IMR-90 (cell line): ENCODE measurements around the gene RPL37. TPM values are rescaled to one million over a fixed set of nuclear protein-coding genes. Genes with fewer than 3 reads are reported as not detected.

Source experiments
- ATAC-seq: fragments of 200-7000 bp; cut with Tn5 transposase; 2 replicates; pipeline ENCODE4 v1.9.1; 2020; ENCODE audit warnings: low read depth, mild to moderate bottlenecking, moderate library complexity
- BruUV-seq: library from RNA; stranded (reverse); fragments of 400-500 nt; replicated peaks from 2 replicates; lab custom pipeline; 2021; lab: Mats Ljungman, UMichigan
- CTCF ChIA-PET: fragments of 300-600 bp; formaldehyde crosslinking; extraction: SDS; loops from one replicate; lab custom pipeline; 2021; ENCODE audit warnings: antibody characterized with exemption; lab: Yijun Ruan, JAX
- POLR2A ChIA-PET: fragments of 300-600 bp; sonication (Branson Sonifier 250); formaldehyde crosslinking; loops from one replicate; lab custom pipeline; 2022; ENCODE audit warnings: antibody characterized with exemption; ENCODE audit not compliant: unreplicated experiment; lab: Charles Lee
- DNase-seq: peaks from one replicate; pipeline ENCODE4 v3.0.0; 2013
- H2AFZ ChIP-seq: replicated peaks from 2 replicates; pipeline ENCODE3; 2013; ENCODE audit warnings: low read length, mild to moderate bottlenecking; ENCODE audit not compliant: poor library complexity
- H2AK5ac ChIP-seq: 2 replicates; pipeline ENCODE4 v1.6.1; 2013; ENCODE audit warnings: low read depth, low read length, inconsistent platforms
- H2AK9ac ChIP-seq: replicated peaks from 2 replicates; pipeline ENCODE3; 2013; ENCODE audit warnings: mild to moderate bottlenecking, low read depth, low read length, moderate library complexity; ENCODE audit not compliant: poor library complexity
- H2BK120ac ChIP-seq: 2 replicates; pipeline ENCODE4 v1.6.1; 2013; ENCODE audit warnings: low read depth, low read length, inconsistent platforms
- H2BK15ac ChIP-seq: 3 replicates; pipeline ENCODE4 v1.6.1; 2013; ENCODE audit warnings: low read depth, low read length, inconsistent platforms
- H2BK20ac ChIP-seq: 2 replicates; pipeline ENCODE4 v1.6.1; 2013; ENCODE audit warnings: low read depth, mild to moderate bottlenecking, inconsistent platforms, low read length, moderate library complexity
- H2BK5ac ChIP-seq: 2 replicates; pipeline ENCODE4 v1.6.1; 2013; ENCODE audit warnings: mild to moderate bottlenecking, low read depth, low read length, inconsistent platforms; ENCODE audit not compliant: poor library complexity, severe bottlenecking
- H3K14ac ChIP-seq: replicated peaks from 2 replicates; pipeline ENCODE4 v1.6.1; 2013; ENCODE audit warnings: low read depth, low read length, inconsistent platforms
- H3K18ac ChIP-seq: 2 replicates; pipeline ENCODE4 v1.6.1; 2013; ENCODE audit warnings: low read depth, low read length, control low read depth
- H3K23ac ChIP-seq: 2 replicates; pipeline ENCODE4 v1.6.1; 2013; ENCODE audit warnings: low read depth, low read length, inconsistent platforms
- H3K27ac ChIP-seq: 2 replicates; pipeline ENCODE4 v1.5.1; 2013; ENCODE audit warnings: mild to moderate bottlenecking, control low read depth, low read length; ENCODE audit not compliant: insufficient read depth
- H3K27me3 ChIP-seq: 2 replicates; pipeline ENCODE4 v1.6.1; 2013; ENCODE audit warnings: low read length; ENCODE audit not compliant: control insufficient read depth, insufficient read depth
- H3K36me3 ChIP-seq: 2 replicates; pipeline ENCODE4 v1.6.1; 2013; ENCODE audit warnings: low read length, mixed read lengths; ENCODE audit not compliant: control insufficient read depth, insufficient read depth
- H3K4ac ChIP-seq: 2 replicates; pipeline ENCODE4 v1.6.1; 2013; ENCODE audit warnings: low read depth, low read length, inconsistent platforms
- H3K4me1 ChIP-seq: 2 replicates; pipeline ENCODE4 v1.6.1; 2013; ENCODE audit warnings: low read length, mixed read lengths; ENCODE audit not compliant: control insufficient read depth, insufficient read depth
- H3K4me2 ChIP-seq: 2 replicates; pipeline ENCODE4 v1.6.1; 2013; ENCODE audit warnings: low read depth, mild to moderate bottlenecking, control low read depth, low read length, moderate library complexity
- H3K4me3 ChIP-seq: 2 replicates; pipeline ENCODE4 v1.5.1; 2013; ENCODE audit warnings: low read depth, mild to moderate bottlenecking, control low read depth, low read length, moderate library complexity; ENCODE audit not compliant: insufficient read depth
- H3K56ac ChIP-seq: 2 replicates; pipeline ENCODE4 v1.6.1; 2013; ENCODE audit warnings: low read length, inconsistent platforms; ENCODE audit not compliant: insufficient read depth; ENCODE audit errors: extremely low read depth
- H3K79me1 ChIP-seq, 2 experiments: 2 replicates each; pipeline ENCODE4 v1.6.1; 2013; ENCODE audit warnings: low read length in 2 of 2, inconsistent platforms in 1 of 2, low read depth in 1 of 2
- H3K9ac ChIP-seq: 2 replicates; pipeline ENCODE4 v1.6.1; 2013; ENCODE audit warnings: low read depth, low read length, control low read depth
- H3K9me1 ChIP-seq: 2 replicates; pipeline ENCODE4 v1.6.1; 2013; ENCODE audit warnings: low read length, inconsistent platforms; ENCODE audit not compliant: insufficient read depth
- H3K9me3 ChIP-seq: 2 replicates; pipeline ENCODE4 v1.6.1; 2013; ENCODE audit warnings: low read length; ENCODE audit not compliant: control insufficient read depth, insufficient read depth
- H4K20me1 ChIP-seq: 2 replicates; pipeline ENCODE4 v1.6.1; 2013; ENCODE audit warnings: low read length, inconsistent platforms; ENCODE audit not compliant: insufficient read depth
- H4K5ac ChIP-seq: 2 replicates; pipeline ENCODE4 v1.6.1; 2013; ENCODE audit warnings: mild to moderate bottlenecking, low read depth, low read length, control low read depth
- H4K8ac ChIP-seq, 2 experiments: 2 replicates each; pipeline ENCODE4 v1.6.1; 2013; ENCODE audit warnings: low read depth in 2 of 2, low read length in 2 of 2, control low read depth in 1 of 2, inconsistent platforms in 1 of 2
- H4K91ac ChIP-seq: 2 replicates; pipeline ENCODE4 v1.6.1; 2013; ENCODE audit warnings: low read depth, low read length, inconsistent platforms; ENCODE audit not compliant: insufficient read depth
- CEBPB ChIP-seq: IDR thresholded peaks from 2 replicates; pipeline ENCODE4 v1.6.1; 2012; ENCODE audit warnings: low read depth, low read length, improper control_type of control experiment
- FOS ChIP-seq: fragments of 150-350 bp; IDR thresholded peaks from 2 replicates; pipeline ENCODE4 v1.6.1; 2016; ENCODE audit warnings: low read depth, low read length
- MAFK ChIP-seq: IDR thresholded peaks from 2 replicates; pipeline ENCODE4 v1.6.1; 2012; ENCODE audit warnings: low read depth, low read length, improper control_type of control experiment
- MXI1 ChIP-seq: IDR thresholded peaks from 2 replicates; pipeline ENCODE4 v1.6.1; 2012; ENCODE audit warnings: low read depth, mild to moderate bottlenecking, low read length, moderate library complexity, borderline replicate concordance
- RAD21 ChIP-seq: IDR thresholded peaks from 2 replicates; pipeline ENCODE4 v1.6.1; 2012; ENCODE audit warnings: low read length, improper control_type of control experiment
- RCOR1 ChIP-seq: IDR thresholded peaks from 2 replicates; pipeline ENCODE4 v1.6.1; 2012; ENCODE audit warnings: mild to moderate bottlenecking, low read length, improper control_type of control experiment; ENCODE audit not compliant: insufficient replicate concordance
- SMC3 ChIP-seq: fragments of 150-350 bp; IDR thresholded peaks from 2 replicates; pipeline ENCODE4 v1.6.1; 2016; ENCODE audit warnings: low read depth, mild to moderate bottlenecking, antibody characterized with exemption, low read length, moderate library complexity
- WGBS, 2 experiments: methylation state at CpG; one replicate each; pipeline versions ENCODE4 v1.1.5 to v1.1.7; 2013; ENCODE audit warnings: missing lambda C conversion rate in 2 of 2; ENCODE audit not compliant: insufficient read length in 1 of 2; ENCODE audit errors: extremely low coverage in 2 of 2; 5-methylcytosine and 5-hydroxymethylcytosine counted together
- dilution Hi-C: fragments of 300-500 bp; cut with HindIII; formaldehyde crosslinking; loops from one replicate; pipeline ENCODE4 v1.14.3; 2018; ENCODE audit warnings: low sequenced_read_pairs; ENCODE audit not compliant: unreplicated experiment
- in situ Hi-C: fragments of 300-500 bp; cut with MboI; formaldehyde crosslinking; loops from 3 replicates; pipeline ENCODE4 v1.14.3; 2019; ENCODE audit warnings: low sequenced_read_pairs, inconsistent platforms, mixed read lengths
- intact Hi-C: fragments of 100-400 bp; cut with micrococcal nuclease; formaldehyde crosslinking; loops from 2 replicates; pipeline ENCODE4 v1.10.0; 2022
- polyA plus RNA-seq, 3 experiments: library from polyadenylated mRNA; depleted of rRNA; stranded (reverse); fragments of >200 nt; gene quantifications; 2 replicates each; pipeline ENCODE4 v1.2.3, GENCODE V29; 2012; ENCODE audit warnings: low replicate concordance in 1 of 3
- total RNA-seq: library from RNA; depleted of rRNA; stranded (reverse); fragments of >200 nt; gene quantifications from 2 replicates; pipeline ENCODE4 v1.2.3, GENCODE V29; 2012
- TF ChIP-seq, protein P1 (sequence below): fragments of 150-350 bp; IDR thresholded peaks from 2 replicates; pipeline ENCODE4 v1.6.1; 2017; ENCODE audit warnings: mild to moderate bottlenecking, antibody characterized with exemption, low read length, low read depth
- TF ChIP-seq, protein P2 (sequence below): conservative IDR thresholded peaks from 2 replicates; pipeline ENCODE4 v1.5.1; 2012; ENCODE audit warnings: mild to moderate bottlenecking, low read depth, low read length, improper control_type of control experiment

The RPL37 gene
- total and polyA plus RNA-seq, 2 of the 4 experiments (the other 2 are of a cell fraction): 35.3 to 294 TPM

DNA sequence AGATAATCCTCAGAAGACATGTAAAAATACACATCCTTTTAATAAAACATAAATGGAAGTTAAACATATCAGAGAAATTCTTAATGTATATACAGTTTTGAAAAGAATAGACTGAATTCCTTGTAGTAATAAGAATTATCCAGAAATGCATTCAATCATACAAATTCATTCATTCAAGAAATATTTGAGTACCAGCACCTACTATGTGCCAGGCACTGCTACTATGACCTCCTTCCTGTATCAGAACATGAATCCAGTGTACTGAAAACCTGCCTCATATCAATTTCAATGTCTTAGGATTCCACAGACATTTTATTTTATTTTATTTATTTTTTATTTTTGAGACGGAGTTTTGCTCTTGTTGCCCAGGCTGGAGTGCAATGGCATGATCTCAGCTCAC lies 50.1 kb downstream of the RPL37 start:
- intact Hi-C loops (no loop called here), dilution Hi-C loops (no loop called here), in situ Hi-C loops (no loop called here)
- ATAC-seq: no peak
- no peak overlapping the region for H3K14ac ChIP-seq
- H2BK120ac ChIP-seq: no peak overlapping the region
- WGBS, 2 experiments: no CpG with 5 or more reads among the region's 1 CpG
- no peaks in the 10 kb centered on the region for H3K27me3 ChIP-seq
- no TSS peak for BruUV-seq
- H2BK15ac ChIP-seq: no peak overlapping the region
- H4K20me1 ChIP-seq: peaks cover 94% of the 10 kb centered on the region
- peaks cover 0 to 39% of the 10 kb centered on the region in 2 experiments; a peak in 3 of 4 replicates for H3K79me1 ChIP-seq
- H2BK5ac ChIP-seq: no peak overlapping the region
- no peak overlapping the region for H3K18ac ChIP-seq
- no peak overlapping the region for H3K56ac ChIP-seq
- no peak overlapping the region for H2AFZ ChIP-seq
- POLR2A ChIA-PET: no interaction called here
- H3K4ac ChIP-seq: no peak overlapping the region
- no peak overlapping the region for H2AK9ac ChIP-seq
- H3K9me1 ChIP-seq: no peaks in the 10 kb centered on the region; the same call in 1 of the 2 replicates
- no peak for DNase-seq
- H3K9me3 ChIP-seq: no peaks in the 10 kb centered on the region
- H4K8ac ChIP-seq: no peak overlapping the region
- CTCF ChIA-PET: no interaction called here
- peaks cover 6% of the 10 kb centered on the region for H3K36me3 ChIP-seq
- H3K4me3 ChIP-seq: no peak overlapping the region
- no peak overlapping the region for H2AK5ac ChIP-seq
- H3K23ac ChIP-seq: no peak overlapping the region
- no peak overlapping the region for H3K27ac ChIP-seq
- no peak overlapping the region for H3K4me2 ChIP-seq
- no peak overlapping the region for H3K9ac ChIP-seq
- H4K5ac ChIP-seq: no peak overlapping the region
- TF ChIP-seq, protein P1, sequence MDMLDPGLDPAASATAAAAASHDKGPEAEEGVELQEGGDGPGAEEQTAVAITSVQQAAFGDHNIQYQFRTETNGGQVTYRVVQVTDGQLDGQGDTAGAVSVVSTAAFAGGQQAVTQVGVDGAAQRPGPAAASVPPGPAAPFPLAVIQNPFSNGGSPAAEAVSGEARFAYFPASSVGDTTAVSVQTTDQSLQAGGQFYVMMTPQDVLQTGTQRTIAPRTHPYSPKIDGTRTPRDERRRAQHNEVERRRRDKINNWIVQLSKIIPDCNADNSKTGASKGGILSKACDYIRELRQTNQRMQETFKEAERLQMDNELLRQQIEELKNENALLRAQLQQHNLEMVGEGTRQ: no peak
- TF ChIP-seq MXI1 (no peak), CEBPB (no peak), SMC3 (no peak), RAD21 (no peak), FOS (no peak), MAFK (no peak), RCOR1 (no peak)
- TF ChIP-seq, protein P2, sequence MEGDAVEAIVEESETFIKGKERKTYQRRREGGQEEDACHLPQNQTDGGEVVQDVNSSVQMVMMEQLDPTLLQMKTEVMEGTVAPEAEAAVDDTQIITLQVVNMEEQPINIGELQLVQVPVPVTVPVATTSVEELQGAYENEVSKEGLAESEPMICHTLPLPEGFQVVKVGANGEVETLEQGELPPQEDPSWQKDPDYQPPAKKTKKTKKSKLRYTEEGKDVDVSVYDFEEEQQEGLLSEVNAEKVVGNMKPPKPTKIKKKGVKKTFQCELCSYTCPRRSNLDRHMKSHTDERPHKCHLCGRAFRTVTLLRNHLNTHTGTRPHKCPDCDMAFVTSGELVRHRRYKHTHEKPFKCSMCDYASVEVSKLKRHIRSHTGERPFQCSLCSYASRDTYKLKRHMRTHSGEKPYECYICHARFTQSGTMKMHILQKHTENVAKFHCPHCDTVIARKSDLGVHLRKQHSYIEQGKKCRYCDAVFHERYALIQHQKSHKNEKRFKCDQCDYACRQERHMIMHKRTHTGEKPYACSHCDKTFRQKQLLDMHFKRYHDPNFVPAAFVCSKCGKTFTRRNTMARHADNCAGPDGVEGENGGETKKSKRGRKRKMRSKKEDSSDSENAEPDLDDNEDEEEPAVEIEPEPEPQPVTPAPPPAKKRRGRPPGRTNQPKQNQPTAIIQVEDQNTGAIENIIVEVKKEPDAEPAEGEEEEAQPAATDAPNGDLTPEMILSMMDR: no peak
- H4K91ac ChIP-seq: no peak overlapping the region
- H3K4me1 ChIP-seq: peaks cover 7% of the 10 kb centered on the region
- no peak overlapping the region for H2BK20ac ChIP-seq
